GM19438 (cell line): ENCODE measurements around the gene GLDN.
"Not testable (repeated sequence)": the region's sequence is repeated elsewhere in the genome, so short reads cannot be mapped to it uniquely, and the experiment has no call there.

Experiments used
- ATAC-seq: cut with Tn5 transposase; IDR thresholded peaks from one replicate; pipeline ENCODE4 v1.9.1; 2021; ENCODE audit warnings: low read depth; ENCODE audit not compliant: unreplicated experiment

Gene GLDN

GRCh38 chr15:51386486-51386885 is 45.0 kb downstream of the GLDN start:
- no peak for ATAC-seq

DNA sequence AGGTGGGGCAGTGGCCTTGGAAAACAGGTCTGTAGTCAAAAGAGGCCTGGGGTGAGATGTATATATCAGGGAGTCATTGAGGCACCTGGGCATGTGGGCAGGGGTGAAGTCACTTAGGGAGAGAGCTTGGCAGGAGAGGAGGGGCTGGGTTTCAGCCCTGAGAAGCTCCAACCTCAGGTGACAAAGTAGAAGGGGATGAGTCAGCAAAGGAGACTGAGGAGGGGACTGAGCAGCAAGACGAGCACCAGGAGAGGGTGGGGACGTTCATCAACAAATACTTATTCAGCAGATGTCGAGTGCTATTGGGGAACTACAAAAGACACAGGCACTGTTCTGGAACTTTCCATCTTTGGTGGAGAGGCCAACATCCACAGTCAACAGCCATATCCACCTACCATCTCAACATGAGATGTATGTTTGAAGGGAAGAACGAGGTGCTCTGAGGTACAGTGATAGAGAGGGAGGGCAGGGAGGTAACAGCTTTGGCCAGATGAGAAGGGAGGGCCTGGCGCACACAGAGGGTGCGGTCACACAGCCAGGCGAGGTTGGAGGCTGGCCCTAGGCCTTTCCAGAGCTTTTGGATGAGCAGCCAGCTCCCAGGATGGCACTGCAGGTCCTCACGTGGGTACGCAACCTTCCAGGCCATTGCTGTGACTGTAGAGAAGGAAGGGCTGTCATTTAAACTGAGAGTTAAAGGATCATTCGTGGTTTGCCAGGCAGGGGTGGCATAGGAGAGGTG is 45.7 kb downstream of the GLDN start:
- no peak for ATAC-seq

DNA sequence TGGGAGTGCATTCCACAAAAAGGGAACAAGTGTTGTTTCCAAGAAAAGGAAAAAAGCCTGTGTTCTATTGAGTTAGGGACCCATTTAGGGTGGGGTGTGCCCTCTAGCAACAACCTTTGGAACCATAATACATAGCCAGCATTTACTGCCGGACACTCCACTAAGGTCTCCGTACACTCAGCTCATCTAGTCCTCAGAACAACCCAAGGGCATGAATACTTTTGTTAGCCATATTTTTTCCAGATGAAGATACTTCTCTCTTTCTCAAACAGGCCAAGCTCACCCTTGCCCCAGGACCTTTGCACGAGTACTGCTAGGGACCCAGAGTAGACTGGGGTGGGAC is 46.2 kb downstream of the GLDN start:
- ATAC-seq = no peak

DNA sequence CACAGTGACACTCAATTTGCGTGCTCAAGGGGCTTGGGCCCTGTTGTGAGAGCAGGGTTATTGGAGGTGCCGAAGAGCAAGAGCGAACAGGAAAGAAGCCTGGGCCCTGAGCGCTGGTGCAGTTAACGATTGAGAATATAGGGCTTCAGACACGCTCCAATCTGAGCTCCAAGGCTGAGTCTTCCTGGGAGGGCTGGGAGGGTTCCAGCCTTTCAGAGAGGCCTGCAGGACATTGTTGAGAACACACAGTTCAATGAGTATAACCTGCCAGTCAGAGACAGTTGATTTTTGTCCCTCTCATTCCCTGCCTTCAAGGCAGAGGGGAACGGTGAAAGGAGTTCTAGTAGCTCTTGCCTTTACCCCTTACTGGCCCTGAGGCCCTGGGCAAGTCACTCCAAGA is 47.3 kb downstream of the GLDN start:
- ATAC-seq = no peak

DNA sequence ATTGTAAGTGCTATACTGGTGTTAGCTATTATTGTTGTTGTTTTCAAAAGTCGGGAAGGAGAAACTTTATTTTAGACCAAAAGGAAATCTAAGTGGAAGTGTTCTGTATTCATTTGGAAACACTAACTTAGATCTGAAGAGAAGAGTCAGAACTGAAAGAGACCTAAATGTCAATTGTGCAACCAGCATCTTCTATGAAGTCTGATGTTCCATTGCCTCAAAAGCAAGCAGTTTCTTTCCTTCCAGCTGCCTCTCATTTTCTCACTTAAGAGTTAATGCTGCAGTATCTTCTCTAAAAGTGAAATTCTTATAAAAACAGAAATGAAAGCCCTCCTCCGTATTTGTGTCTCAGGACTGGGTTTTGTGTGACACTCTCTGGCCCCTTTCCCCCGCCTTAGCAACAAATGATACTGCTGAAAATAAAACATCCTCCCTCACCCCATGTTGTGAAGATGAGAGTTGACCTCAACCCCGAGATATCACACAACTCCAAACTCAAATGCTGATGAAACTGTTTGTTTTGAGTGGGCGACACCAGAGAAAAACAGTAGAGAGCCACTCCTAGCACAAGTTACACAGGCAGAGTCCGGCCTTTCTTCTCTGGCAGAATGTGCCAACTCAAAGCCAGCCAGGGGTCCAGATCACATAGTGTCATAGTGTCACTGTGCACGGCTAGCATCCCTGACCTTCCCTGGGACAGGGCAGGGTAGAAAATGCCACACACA is 48.9 kb downstream of the GLDN start:
- ATAC-seq = no peak

GRCh38 chr15:51390966-51391422 is 49.5 kb downstream of the GLDN start:
- ATAC-seq = no peak

DNA sequence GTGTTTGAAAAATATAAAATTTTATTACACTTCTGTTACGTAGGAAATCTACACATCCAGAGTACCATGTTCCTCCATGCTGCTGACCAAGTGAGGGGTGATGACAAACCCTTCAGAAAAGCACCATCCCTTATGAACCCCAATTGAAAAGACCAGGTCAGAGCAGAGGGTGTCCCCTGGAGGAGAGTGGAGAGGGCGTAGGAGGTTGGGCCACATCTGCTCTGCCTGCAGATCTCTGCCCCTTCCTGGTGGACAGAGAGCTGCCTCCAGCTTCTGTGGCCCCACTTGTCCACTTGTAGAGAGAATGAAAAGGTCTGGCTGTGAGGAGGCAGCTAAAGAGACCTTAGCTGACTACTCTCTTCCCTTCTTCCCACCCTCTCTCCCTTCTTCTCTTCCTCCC is 55.5 kb downstream of the GLDN start:
- no peak for ATAC-seq

GRCh38 chr15:51398626-51399025 is 57.2 kb downstream of the GLDN start:
- ATAC-seq = no peak

DNA sequence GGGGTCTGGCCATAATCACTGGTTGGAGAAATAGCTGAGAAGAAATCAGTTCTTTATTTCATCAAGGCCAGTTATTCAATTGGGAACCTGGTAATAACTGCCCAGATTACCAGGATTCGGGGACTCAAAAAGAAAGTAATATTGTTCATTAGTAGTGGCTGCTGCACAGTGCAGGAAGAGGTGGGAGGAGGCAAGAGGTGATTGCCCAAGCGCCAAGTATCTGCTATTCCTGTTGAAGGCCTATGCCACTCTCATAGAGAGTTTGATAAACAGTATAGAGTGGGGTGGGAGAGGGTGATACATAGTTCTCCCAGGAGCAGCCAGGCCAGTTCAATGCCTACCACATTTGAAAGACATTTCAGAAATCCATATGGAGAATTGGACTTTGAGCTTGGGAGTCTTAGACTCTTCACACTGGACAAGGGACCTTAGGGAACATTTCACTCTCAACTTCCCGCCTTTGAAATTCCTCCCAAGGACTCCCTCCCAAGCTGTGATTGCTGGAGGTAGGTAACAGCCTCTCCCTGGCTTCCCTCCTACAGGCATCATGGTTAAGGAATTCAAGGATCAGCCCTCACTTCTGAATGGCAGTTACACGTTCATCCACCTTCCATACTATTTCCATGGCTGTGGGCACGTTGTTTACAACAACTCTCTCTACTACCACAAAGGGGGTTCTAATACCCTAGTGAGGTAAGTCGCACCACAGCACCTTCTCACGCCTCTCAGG is 59.8 kb downstream of the GLDN start:
- no peak for ATAC-seq

- ATAC-seq = no peak
These were observed 60.5 kb downstream of the GLDN start for GRCh38 chr15:51401872-51402517.

DNA sequence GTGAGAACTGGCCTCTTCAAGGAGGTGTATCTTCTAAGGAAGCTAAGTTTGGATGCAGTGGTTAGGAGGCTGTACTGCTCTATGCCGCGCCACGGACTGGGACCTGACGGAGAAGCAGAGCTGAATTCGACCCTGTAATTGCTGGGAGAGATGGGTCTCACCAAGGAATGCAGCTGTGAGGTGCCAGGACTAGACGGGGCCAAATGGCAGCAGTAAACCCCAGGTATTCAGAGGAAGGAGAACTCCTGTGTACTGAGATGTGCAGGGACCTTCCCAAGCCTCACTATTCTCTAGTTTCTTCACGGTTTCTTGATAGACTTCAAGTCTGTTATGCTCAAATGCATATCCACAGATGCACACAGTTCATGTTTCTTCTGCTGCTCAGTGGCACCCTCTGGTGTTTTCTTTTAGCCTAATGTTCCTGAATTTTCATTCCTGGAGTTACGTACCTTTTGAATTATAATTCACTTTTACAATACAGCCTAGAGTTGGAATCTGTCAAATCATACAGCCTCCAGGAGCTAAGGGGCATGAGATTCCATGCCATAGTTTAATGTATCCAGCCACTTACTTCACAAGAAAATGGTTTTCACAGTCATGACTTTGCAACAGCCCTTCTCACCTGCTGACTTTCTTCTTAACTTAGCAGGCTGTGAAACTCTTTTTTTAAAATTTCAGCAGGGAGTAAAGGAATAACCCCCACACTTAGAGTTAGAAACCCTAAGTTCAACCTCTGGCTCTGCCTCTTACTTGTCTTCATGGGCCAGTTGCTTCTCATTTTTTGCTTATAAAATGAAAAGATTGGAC is 61.8 kb downstream of the GLDN start:
- ATAC-seq = no peak

- ATAC-seq = no peak
These were observed 62.7 kb downstream of the GLDN start for GRCh38 chr15:51403946-51404695.

DNA sequence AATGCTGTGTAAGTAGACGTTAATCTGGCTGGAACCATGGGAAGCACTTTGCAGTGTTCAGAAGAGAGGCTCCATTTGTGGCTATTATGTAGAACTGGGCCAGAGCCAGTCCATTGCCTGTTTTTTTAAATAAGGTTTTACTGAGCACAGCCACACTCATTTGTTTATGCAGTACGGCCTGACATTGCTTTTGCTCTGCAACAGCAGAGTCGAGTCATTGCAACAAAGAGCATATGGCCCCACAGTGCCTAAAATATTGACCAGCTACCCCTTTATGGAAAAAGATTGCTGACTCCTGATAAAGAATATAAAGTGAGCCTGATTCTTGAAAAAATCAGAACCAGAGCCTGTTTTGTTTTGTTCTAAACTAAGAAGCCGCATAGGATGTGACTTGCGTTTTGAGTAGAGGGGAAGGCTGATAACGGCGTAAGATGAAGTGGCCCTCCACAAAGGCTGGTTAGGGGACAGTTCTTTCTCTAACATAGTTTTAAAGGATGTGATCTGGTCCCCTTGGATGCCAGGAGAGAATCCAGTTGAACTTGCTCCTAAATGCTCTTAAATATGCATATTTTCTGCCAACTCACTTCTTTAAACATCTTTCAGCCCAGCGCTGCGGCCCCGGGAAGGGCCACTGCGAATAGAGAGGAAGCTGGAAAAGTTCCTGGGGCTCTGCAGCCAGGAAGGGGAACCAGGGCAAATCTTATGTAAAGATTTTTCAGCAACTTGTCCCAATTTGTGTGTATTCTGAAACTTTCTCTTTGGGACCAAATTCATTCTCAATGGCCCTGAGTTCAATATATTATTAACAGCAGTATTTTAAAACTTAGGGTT is 64.5 kb downstream of the GLDN start:
- no peak for ATAC-seq

GRCh38 chr15:51414256-51414860 is 72.9 kb downstream of the GLDN start:
- ATAC-seq = no peak

- no peak for ATAC-seq
These were observed 74.7 kb downstream of the GLDN start for GRCh38 chr15:51416129-51416528.

DNA sequence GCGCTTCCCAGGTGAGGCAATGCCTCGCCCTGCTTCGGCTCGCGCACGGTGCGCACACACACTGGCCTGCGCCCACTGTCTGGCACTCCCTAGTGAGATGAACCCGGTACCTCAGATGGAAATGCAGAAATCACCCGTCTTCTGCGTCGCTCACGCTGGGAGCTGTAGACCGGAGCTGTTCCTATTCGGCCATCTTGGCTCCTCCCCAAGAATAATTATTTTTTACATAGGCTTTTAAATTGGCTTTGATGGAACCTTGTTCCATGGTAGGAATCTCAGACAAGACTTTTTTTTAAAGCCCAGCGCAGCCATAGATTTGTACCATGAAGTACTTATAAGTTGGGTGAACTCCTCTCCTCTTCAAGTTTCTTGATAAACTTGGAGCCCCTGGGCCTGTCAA is 81.6 kb downstream of the GLDN start:
- not testable (repeated sequence) for ATAC-seq

GRCh38 chr15:51424780-51425179 is 83.3 kb downstream of the GLDN start:
- ATAC-seq = no peak

- ATAC-seq = no peak
These were observed 84.1 kb downstream of the GLDN start for GRCh38 chr15:51425517-51426040.
